ENCODE measurements around the gene MACROD2. TPM values are rescaled to one million over a fixed set of nuclear protein-coding genes. Genes with fewer than 3 reads are reported as not detected.

MACROD2 gene
- total RNA-seq, 4 donors from 2014 or later, result 2.1 to 28.1 (median 12.6) TPM

GRCh38 chr20:16066571-16066970, 2071.3 kb downstream of the MACROD2 start:
- Histone ChIP-seq H3K27ac (no peak overlapping the region), H3K36me3 (no peaks in the 10 kb centered on the region), H3K27me3 (no peaks in the 10 kb centered on the region), H3K4me3 (no peak overlapping the region), H3K4me1 (no peaks in the 10 kb centered on the region), H3K9me3 (no peaks in the 10 kb centered on the region)
- TF ChIP-seq CTCF (IDR thresholded peaks at IDR 0.05) (no peak), POLR2A (IDR thresholded peaks at IDR 0.05) (no peak)
- intact Hi-C loops (cut with DNase I; ENCODE audit: low total_unique reads), result no loop called here
- DNase-seq, result no peak

- Histone ChIP-seq H3K9me3 (no peaks in the 10 kb centered on the region), H3K36me3 (no peaks in the 10 kb centered on the region), H3K27ac (no peak overlapping the region), H3K4me1 (no peaks in the 10 kb centered on the region), H3K27me3 (no peaks in the 10 kb centered on the region), H3K4me3 (no peak overlapping the region)
- TF ChIP-seq POLR2A (IDR thresholded peaks at IDR 0.05) (no peak), CTCF (IDR thresholded peaks at IDR 0.05) (no peak)
- DNase-seq, result no peak
- intact Hi-C loops (cut with DNase I; ENCODE audit: low total_unique reads), result no loop called here
These were observed 2074.2 kb downstream of the MACROD2 start for GRCh38 chr20:16069389-16070010.

GRCh38 chr20:16072220-16072619, 2076.9 kb downstream of the MACROD2 start:
- no peaks in the 10 kb centered on the region for H3K9me3 ChIP-seq
- intact Hi-C loops (cut with DNase I; ENCODE audit: low total_unique reads), result no loop called here
- H3K4me3 ChIP-seq, result no peak overlapping the region
- no peaks in the 10 kb centered on the region for H3K36me3 ChIP-seq
- H3K4me1 ChIP-seq, result no peaks in the 10 kb centered on the region
- no peak for DNase-seq
- H3K27ac ChIP-seq, result no peak overlapping the region
- H3K27me3 ChIP-seq, result no peaks in the 10 kb centered on the region
- TF ChIP-seq POLR2A (IDR thresholded peaks at IDR 0.05), result no peak
- no peak for TF ChIP-seq CTCF (IDR thresholded peaks at IDR 0.05)

- Histone ChIP-seq H3K27me3 (no peaks in the 10 kb centered on the region), H3K4me3 (no peak overlapping the region), H3K4me1 (no peaks in the 10 kb centered on the region), H3K9me3 (no peaks in the 10 kb centered on the region), H3K36me3 (no peaks in the 10 kb centered on the region), H3K27ac (no peak overlapping the region)
- DNase-seq, result no peak
- intact Hi-C loops (cut with DNase I; ENCODE audit: low total_unique reads), result no loop called here
- no peak for TF ChIP-seq POLR2A (IDR thresholded peaks at IDR 0.05)
- no peak for TF ChIP-seq CTCF (IDR thresholded peaks at IDR 0.05)
These were observed 2083.0 kb downstream of the MACROD2 start for GRCh38 chr20:16078172-16078898.

- no peak overlapping the region for H3K27ac ChIP-seq
- DNase-seq, result no peak
- no peaks in the 10 kb centered on the region for H3K4me1 ChIP-seq
- no peaks in the 10 kb centered on the region for H3K36me3 ChIP-seq
- H3K27me3 ChIP-seq, result no peaks in the 10 kb centered on the region
- intact Hi-C loops (cut with DNase I; ENCODE audit: low total_unique reads), result no loop called here
- H3K4me3 ChIP-seq, result no peak overlapping the region
- TF ChIP-seq CTCF (IDR thresholded peaks at IDR 0.05) (no peak), POLR2A (IDR thresholded peaks at IDR 0.05) (no peak)
- H3K9me3 ChIP-seq, result no peaks in the 10 kb centered on the region
These were observed 2086.1 kb downstream of the MACROD2 start for GRCh38 chr20:16081421-16081820.

Data from uterus (tissue), 4 donors.